Muscle layer of colon (tissue), 2 donors: Measurements from ENCODE around the gene RNF149.
"Not testable (repeated sequence)": the region's sequence is repeated elsewhere in the genome, so short reads cannot be mapped to it uniquely, and the experiment has no call there.

ENCODE experiments used
- H3K27ac ChIP-seq: one replicate; pipeline ENCODE4 v1.7.0; 2013; ENCODE audit warnings: low read depth, mild to moderate bottlenecking, low read length, moderate library complexity
- H3K27me3 ChIP-seq, 2 donors: one replicate each; pipeline ENCODE4 v1.7.0; 2013; ENCODE audit warnings: low read length in 2 of 2, mild to moderate bottlenecking in 2 of 2; ENCODE audit not compliant: insufficient read depth in 2 of 2, control insufficient read depth in 1 of 2
- H3K36me3 ChIP-seq: one replicate; pipeline ENCODE4 v1.7.0; 2013; ENCODE audit warnings: mild to moderate bottlenecking, low read length; ENCODE audit not compliant: insufficient read depth
- H3K4me1 ChIP-seq: one replicate; pipeline ENCODE4 v1.7.0; 2013; ENCODE audit warnings: mild to moderate bottlenecking, low read length; ENCODE audit not compliant: insufficient read depth
- H3K4me3 ChIP-seq, 2 donors: one replicate each; pipeline ENCODE4 v1.7.0; 2013; ENCODE audit warnings: low read length in 2 of 2, low read depth in 1 of 2, mild to moderate bottlenecking in 1 of 2, moderate library complexity in 1 of 2
- H3K9ac ChIP-seq: one replicate; pipeline ENCODE4 v1.7.0; 2013; ENCODE audit warnings: low read length
- H3K9me3 ChIP-seq: one replicate; pipeline ENCODE4 v1.7.0; 2013; ENCODE audit warnings: mild to moderate bottlenecking, low read length
- donor health status: abdominal sarcoma.
- donor health status: Adenocarcinoma of cecum.

RNF149 gene

GRCh38 chr2:101252408-101253012, 56.0 kb downstream of the RNF149 start, which contains the start of gene CNOT11:
Gene CNOT11 (plus strand): TSS chr2:101252886. CDS start chr2:101252965, 79 bp downstream.
- Histone ChIP-seq H3K9me3 (no peaks in the 10 kb centered on the region), H3K27ac (peak within 1 kb of the TSS; percentile 90), H3K27me3 (no peaks in the 10 kb centered on the region), H3K4me3 (peak within 1 kb of the TSS; percentile 96), H3K9ac (peak within 1 kb of the TSS; percentile 84), H3K36me3 (no peaks in the 10 kb centered on the region), H3K4me1 (peaks cover 21% of the 10 kb centered on the region)

GRCh38 chr2:101251844-101252407, 56.6 kb downstream of the RNF149 start:
- Histone ChIP-seq H3K27me3 (no peaks in the 10 kb centered on the region), H3K9me3 (no peaks in the 10 kb centered on the region), H3K4me3 (peak overlapping the region; percentile 49 to 96), H3K36me3 (no peaks in the 10 kb centered on the region), H3K27ac (peak overlapping the region; percentile 80), H3K9ac (peak overlapping the region; percentile 68), H3K4me1 (peaks cover 21% of the 10 kb centered on the region)

- not testable (repeated sequence) for H3K36me3 ChIP-seq, H3K27me3 ChIP-seq, H3K4me3 ChIP-seq, H3K27ac ChIP-seq, H3K9me3 ChIP-seq, H3K9ac ChIP-seq
- peaks cover 21% of the 10 kb centered on the region for H3K4me1 ChIP-seq
Measured at GRCh38 chr2:101251246-101251781, 57.2 kb downstream of the RNF149 start.

GRCh38 chr2:101249826-101250225, 58.7 kb downstream of the RNF149 start:
- Histone ChIP-seq H3K9ac (no peak overlapping the region), H3K4me1 (peaks cover 19% of the 10 kb centered on the region), H3K9me3 (no peaks in the 10 kb centered on the region), H3K36me3 (no peaks in the 10 kb centered on the region), H3K27ac (no peak overlapping the region), H3K4me3 (no peak overlapping the region), H3K27me3 (no peaks in the 10 kb centered on the region)

GRCh38 chr2:101248756-101249155, 59.7 kb downstream of the RNF149 start:
- not testable (repeated sequence) for H3K27me3 ChIP-seq, H3K4me3 ChIP-seq, H3K9ac ChIP-seq, H3K4me1 ChIP-seq, H3K9me3 ChIP-seq, H3K36me3 ChIP-seq, H3K27ac ChIP-seq

- H3K27ac ChIP-seq, H3K36me3 ChIP-seq, H3K4me1 ChIP-seq, H3K4me3 ChIP-seq, H3K9me3 ChIP-seq, H3K27me3 ChIP-seq, H3K9ac ChIP-seq: not testable (repeated sequence)
Measured at GRCh38 chr2:101245468-101245867, 63.0 kb downstream of the RNF149 start.

- not testable (repeated sequence) for H3K4me3 ChIP-seq
Measured at GRCh38 chr2:101244899-101245298, 63.6 kb downstream of the RNF149 start.

GRCh38 chr2:101244373-101244772, 64.1 kb downstream of the RNF149 start:
- not testable (repeated sequence) for H3K27ac ChIP-seq, H3K9me3 ChIP-seq, H3K9ac ChIP-seq, H3K36me3 ChIP-seq, H3K27me3 ChIP-seq, H3K4me3 ChIP-seq, H3K4me1 ChIP-seq

More at GRCh38 chr2:101244899-101245298, 63.6 kb downstream of the RNF149 start:
- not testable (repeated sequence) for H3K9me3 ChIP-seq, H3K4me1 ChIP-seq, H3K9ac ChIP-seq, H3K27me3 ChIP-seq, H3K27ac ChIP-seq, H3K36me3 ChIP-seq

- Histone ChIP-seq H3K27me3 (no peaks in the 10 kb centered on the region), H3K9ac (no peak overlapping the region), H3K9me3 (no peaks in the 10 kb centered on the region), H3K36me3 (no peaks in the 10 kb centered on the region), H3K27ac (no peak overlapping the region), H3K4me1 (no peaks in the 10 kb centered on the region), H3K4me3 (no peak overlapping the region)
Measured at GRCh38 chr2:101241158-101241557, 67.3 kb downstream of the RNF149 start.

GRCh38 chr2:101240694-101241093, 67.8 kb downstream of the RNF149 start:
- H3K9ac ChIP-seq, H3K36me3 ChIP-seq, H3K27me3 ChIP-seq, H3K27ac ChIP-seq, H3K4me1 ChIP-seq, H3K4me3 ChIP-seq, H3K9me3 ChIP-seq: not testable (repeated sequence)

GRCh38 chr2:101239760-101240118, 68.8 kb downstream of the RNF149 start:
- not testable (repeated sequence) for H3K27ac ChIP-seq, H3K36me3 ChIP-seq, H3K4me3 ChIP-seq, H3K9me3 ChIP-seq, H3K27me3 ChIP-seq, H3K9ac ChIP-seq, H3K4me1 ChIP-seq
